ENCODE data around the gene SERPINA4. TPM values are rescaled to one million over a fixed set of nuclear protein-coding genes. Genes with fewer than 3 reads are reported as not detected.

SERPINA4 gene
- total and polyA plus RNA-seq, 2 of the 13 experiments (the other 11 are each of a cell fraction or from before 2014, with no cell fraction given) = 39.1 to 57.8 TPM

GRCh38 chr14:94598816-94599655, 37.8 kb downstream of the SERPINA4 start (continued):
- peak; percentile 77 for TF ChIP-seq ZNF574 (CRISPR knock-in tag; IDR thresholded peaks at IDR 0.05)
- TF ChIP-seq SMYD3 (CRISPR knock-in tag; IDR thresholded peaks at IDR 0.05) = peak; percentile 77
- no peak for TF ChIP-seq ZBTB14 (CRISPR knock-in tag; IDR thresholded peaks at IDR 0.05)
- peak; percentile 69; the same call in 1 of the 2 replicates for TF ChIP-seq CBFB (CRISPR knock-in tag; IDR thresholded peaks at IDR 0.05)
- TF ChIP-seq HNF4A (CRISPR knock-in tag; IDR thresholded peaks at IDR 0.05) = peak; percentile 88
- TF ChIP-seq MYPOP (CRISPR knock-in tag; IDR thresholded peaks at IDR 0.05) = peak; percentile 78; the same call in 1 of the 2 replicates
- TF ChIP-seq USF2 (IDR thresholded peaks at IDR 0.05; ENCODE audit: low read depth, low read length) = no peak
- TF ChIP-seq USF2 (CRISPR knock-in tag; IDR thresholded peaks at IDR 0.05; ENCODE audit: borderline replicate concordance) = no peak
- TF ChIP-seq ZNF180 (CRISPR knock-in tag; IDR thresholded peaks at IDR 0.05; ENCODE audit: borderline replicate concordance, low read depth) = no peak
- TF ChIP-seq LBX2 (CRISPR knock-in tag; IDR thresholded peaks at IDR 0.05; ENCODE audit: borderline replicate concordance) = no peak
- peak; percentile 70 for TF ChIP-seq ZNF143 (CRISPR knock-in tag; IDR thresholded peaks at IDR 0.05)
- TF ChIP-seq SP1 (IDR thresholded peaks at IDR 0.05) = no peak
- no peak for TF ChIP-seq SP1 (CRISPR knock-in tag; IDR thresholded peaks at IDR 0.05)
- TF ChIP-seq RBM39 (IDR thresholded peaks at IDR 0.05; ENCODE audit: low read depth, low read length, poor library complexity, severe bottlenecking) = peak; percentile 23
- TF ChIP-seq NBN (conservative IDR thresholded peaks at IDR 0.05) = no peak
- TF ChIP-seq XBP1 (CRISPR knock-in tag; IDR thresholded peaks at IDR 0.05) = no peak
- no peak for TF ChIP-seq CSRNP2 (CRISPR knock-in tag; conservative IDR thresholded peaks at IDR 0.05; ENCODE audit: low read depth)
- TF ChIP-seq NCOR1 (IDR thresholded peaks at IDR 0.05; ENCODE audit: borderline replicate concordance, low read length) = peak; percentile 100
- no peak for TF ChIP-seq EEA1 (CRISPR knock-in tag; IDR thresholded peaks at IDR 0.05; ENCODE audit: borderline replicate concordance)
- TF ChIP-seq ZNF766 (CRISPR knock-in tag; IDR thresholded peaks at IDR 0.05; ENCODE audit: borderline replicate concordance) = no peak; the same call in 1 of the 2 replicates

All from HepG2 (cell line).